GM21367 (cell line): ENCODE measurements around the gene FAM50A.
A peak's percentile ranks its signal among the peaks of the same experiment; 100 is the strongest.

Experiments
- ATAC-seq: cut with Tn5 transposase; IDR thresholded peaks from one replicate; pipeline ENCODE4 v1.9.1; 2021; ENCODE audit not compliant: unreplicated experiment

Gene FAM50A

GRCh38 chrX:154437971-154438893, 5.7 kb upstream of the FAM50A start:
- no peak for ATAC-seq

GRCh38 chrX:154439841-154440240, 4.1 kb upstream of the FAM50A start:
- no peak for ATAC-seq

DNA sequence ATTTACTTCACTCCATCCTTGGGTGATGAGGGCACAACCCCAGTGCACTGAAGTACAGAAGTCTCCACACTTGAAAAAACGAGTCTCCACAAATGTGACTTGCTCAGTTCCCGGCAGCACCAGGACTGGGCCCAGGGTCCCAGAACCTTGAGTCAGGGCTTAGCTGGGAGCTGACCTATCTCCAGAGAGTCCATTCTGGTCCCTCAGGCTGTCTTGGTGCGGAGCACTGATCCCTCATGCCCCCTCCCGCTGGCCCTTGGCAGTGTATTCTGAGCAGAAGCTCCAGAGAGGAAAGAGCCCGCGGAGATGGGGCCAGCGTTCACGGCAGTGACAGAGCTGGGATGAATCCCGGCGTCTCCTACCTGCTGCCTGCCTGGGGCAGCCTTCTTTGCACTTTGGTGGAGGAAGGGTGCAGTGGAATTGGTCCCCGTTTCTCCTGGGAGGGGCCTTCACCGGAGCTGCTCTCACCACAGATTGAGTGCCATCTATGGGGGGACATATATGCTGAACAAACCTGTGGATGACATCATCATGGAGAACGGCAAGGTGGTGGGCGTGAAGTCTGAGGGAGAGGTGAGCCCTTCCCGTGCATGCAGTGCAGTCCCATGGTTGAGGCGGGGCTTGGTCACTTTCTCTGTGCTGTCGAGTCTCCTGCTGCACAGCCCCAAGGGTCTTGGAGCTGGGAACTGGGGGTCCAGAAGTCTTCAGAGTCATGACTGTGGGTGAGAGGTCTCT, 3.2 kb upstream of the FAM50A start:
- ATAC-seq: no peak

DNA sequence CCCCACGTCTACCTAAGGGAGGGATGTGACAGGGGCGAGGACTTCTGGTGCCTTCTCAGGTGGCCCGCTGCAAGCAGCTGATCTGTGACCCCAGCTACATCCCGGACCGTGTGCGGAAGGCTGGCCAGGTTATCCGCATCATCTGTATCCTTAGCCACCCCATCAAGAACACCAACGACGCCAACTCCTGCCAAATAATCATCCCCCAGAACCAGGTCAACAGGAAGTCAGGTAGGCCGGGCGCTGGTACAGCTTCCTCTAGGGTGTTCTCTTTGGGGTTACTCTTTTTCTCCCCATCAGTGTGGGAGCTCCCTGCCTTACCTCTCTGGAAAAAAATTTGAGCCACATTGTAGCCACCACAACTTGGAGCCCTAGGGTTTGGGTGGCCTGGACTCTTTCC, 2.4 kb upstream of the FAM50A start:
- ATAC-seq: no peak

DNA sequence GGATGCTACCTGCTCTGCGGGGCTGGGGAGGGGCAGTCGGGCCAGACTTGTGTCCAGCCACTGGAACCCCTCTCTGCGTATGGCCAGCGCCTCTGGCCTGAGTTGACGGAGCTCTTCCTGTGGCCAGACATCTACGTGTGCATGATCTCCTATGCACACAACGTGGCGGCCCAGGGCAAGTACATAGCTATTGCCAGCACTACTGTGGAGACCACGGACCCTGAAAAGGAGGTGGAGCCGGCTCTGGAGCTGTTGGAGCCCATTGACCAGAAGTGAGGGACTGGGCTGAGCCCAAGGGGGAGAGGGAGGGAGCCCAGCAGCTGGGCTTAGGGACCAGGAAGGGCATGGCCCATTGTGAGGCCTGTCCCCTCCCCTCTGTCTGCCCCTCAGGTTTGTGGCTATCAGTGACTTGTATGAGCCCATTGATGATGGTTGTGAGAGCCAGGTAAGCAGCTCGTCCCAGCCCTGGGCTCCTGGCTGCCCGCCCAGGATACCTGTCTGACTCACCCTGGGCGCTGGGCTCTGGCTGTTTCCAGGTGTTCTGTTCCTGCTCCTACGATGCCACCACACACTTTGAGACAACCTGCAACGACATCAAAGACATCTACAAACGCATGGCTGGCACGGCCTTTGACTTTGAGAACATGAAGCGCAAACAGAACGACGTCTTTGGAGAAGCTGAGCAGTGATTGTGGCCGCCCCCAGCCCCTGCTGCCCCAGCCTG, 1.8 kb upstream of the FAM50A start:
- ATAC-seq: no peak

GRCh38 chrX:154443479-154443910, 446 bp upstream of the FAM50A start:
- no peak for ATAC-seq

- ATAC-seq: no peak
Observed at GRCh38 chrX:154444755-154445246, 860 bp downstream of the FAM50A start.

DNA sequence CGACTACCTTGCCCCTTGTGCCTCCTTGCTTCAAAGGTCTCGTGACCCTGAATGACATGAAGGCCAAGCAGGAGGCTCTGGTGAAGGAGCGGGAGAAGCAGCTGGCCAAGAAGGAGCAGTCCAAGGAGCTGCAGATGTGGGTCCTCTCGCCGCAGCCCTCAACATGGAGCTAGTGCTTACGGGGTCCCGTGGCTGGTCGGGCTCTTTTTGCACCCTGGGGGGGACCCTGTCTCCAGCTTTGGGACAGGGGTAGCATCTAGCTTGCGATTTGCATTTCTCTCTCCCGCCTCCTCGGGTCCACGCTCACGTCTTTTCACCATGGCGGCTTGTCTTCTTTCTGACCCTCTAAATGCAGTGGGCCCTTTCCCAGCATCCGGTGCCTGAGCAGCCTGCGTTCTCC, 1.8 kb downstream of the FAM50A start:
- ATAC-seq: no peak

- no peak for ATAC-seq
Observed at GRCh38 chrX:154446430-154446829, 2.5 kb downstream of the FAM50A start.

DNA sequence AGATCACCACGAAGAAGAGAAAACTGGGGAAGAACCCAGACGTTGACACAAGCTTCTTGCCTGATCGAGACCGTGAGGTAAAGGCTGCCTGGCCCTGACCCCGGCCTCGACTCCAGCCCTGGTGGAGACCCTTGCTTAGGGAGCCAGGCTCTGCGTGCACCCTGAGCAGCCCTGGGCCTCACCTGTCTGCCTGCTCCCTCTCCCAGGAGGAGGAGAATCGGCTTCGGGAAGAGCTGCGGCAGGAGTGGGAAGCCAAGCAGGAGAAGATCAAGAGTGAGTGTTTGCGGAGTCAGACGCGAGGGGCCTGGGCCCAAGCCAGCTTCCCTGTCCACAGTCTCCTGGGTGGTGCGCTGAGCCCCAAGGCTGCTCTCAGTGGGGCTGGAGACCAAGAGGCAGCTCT, 4.5 kb downstream of the FAM50A start:
- no peak for ATAC-seq

DNA sequence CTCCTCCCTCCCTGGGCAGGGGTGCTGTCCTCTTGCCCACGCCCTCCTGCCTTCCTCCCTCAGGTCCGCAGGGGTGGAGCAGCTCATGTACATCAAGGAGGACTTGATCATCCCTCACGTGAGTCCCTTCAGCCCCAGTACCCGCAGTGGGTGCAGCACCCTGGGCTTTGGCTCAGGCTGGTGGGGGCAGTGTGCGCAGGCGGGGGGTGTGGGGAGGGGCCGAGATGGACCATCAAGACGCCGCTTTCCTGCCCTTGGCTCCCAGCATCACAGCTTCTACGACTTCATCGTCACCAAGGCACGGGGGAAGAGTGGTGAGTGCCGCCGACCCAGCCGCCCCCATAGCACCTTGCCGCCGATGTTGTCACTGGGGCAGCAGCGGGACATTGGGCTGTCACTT, 5.7 kb downstream of the FAM50A start:
- ATAC-seq: no peak

- ATAC-seq: no peak
Observed at GRCh38 chrX:154450312-154450711, 6.4 kb downstream of the FAM50A start.

- no peak for ATAC-seq
Observed at GRCh38 chrX:154452823-154453222, 8.9 kb downstream of the FAM50A start.

DNA sequence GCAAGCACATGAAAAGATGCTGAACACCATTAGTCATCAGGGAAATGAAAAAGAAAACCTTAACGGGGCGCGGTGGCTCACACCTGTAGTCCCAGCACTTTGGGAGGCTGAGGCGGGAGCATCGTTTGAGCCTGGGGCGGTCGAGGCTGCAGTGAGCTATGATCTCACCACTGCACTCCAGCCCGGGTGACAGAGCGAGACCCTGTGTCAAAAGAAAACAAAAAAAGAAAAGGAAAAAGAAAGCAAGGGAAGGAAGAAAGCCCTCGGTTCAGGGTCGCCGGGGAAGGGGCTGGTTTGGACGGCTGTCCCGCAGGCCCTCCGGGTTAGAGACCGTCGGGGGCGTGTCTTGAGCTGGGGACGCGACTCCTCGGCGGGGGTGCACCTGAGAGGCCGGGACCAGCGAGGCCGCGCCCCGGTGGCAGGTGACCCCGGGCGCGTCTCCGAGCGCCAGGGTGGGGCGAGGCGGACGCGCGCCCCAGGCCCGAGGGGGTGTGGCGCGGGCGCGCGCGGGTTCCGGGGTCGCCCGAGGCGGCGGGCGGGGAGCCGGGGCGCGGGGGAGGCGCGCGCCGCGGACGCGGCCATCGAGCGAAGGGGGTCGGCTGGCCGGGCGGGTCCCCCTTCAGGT, 13.7 kb downstream of the FAM50A start:
- peak; percentile 57 for ATAC-seq

- peak; percentile 63 for ATAC-seq
Observed at GRCh38 chrX:154458116-154458953, 14.4 kb downstream of the FAM50A start, which contains the start of gene PLXNA3. Gene PLXNA3 (plus strand): TSS chrX:154458281. CDS start chrX:154460184, 1,903 bp downstream.

- no peak for ATAC-seq
Observed at GRCh38 chrX:154458954-154459778, 15.2 kb downstream of the FAM50A start.

- no peak for ATAC-seq
Observed at GRCh38 chrX:154459832-154460231, 15.9 kb downstream of the FAM50A start.

DNA sequence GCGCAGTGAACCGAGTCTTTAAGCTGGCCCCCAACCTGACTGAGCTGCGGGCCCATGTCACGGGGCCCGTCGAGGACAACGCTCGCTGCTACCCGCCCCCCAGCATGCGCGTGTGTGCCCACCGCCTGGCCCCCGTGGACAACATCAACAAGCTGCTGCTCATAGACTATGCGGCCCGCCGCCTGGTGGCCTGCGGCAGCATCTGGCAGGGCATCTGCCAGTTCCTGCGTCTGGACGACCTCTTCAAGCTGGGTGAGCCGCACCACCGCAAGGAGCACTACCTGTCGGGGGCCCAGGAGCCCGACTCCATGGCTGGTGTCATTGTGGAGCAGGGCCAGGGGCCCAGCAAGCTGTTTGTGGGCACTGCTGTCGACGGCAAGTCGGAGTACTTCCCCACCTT, 16.4 kb downstream of the FAM50A start:
- ATAC-seq: no peak

DNA sequence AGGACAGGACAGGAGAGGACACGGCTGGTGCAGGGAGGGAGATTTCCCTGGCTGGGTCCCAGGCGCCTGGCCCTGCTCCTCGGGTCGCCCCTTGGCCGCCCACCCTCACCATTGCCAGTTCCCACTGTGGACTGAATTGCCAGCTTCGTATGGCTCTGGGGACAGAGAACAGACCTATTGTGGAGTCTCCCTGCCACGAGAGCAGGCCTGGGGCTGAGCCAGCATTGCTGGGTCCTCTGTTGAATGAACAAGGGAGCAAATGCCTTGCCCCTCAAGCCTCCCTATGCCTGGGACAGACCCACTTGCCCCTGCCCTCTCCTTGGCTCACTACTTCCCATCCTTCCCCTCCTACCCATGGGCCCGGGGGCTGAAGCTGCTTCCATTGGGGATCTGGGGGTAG, 18.5 kb downstream of the FAM50A start:
- ATAC-seq: no peak
